ENCODE data around the gene PRKCD.

PRKCD gene

DNA sequence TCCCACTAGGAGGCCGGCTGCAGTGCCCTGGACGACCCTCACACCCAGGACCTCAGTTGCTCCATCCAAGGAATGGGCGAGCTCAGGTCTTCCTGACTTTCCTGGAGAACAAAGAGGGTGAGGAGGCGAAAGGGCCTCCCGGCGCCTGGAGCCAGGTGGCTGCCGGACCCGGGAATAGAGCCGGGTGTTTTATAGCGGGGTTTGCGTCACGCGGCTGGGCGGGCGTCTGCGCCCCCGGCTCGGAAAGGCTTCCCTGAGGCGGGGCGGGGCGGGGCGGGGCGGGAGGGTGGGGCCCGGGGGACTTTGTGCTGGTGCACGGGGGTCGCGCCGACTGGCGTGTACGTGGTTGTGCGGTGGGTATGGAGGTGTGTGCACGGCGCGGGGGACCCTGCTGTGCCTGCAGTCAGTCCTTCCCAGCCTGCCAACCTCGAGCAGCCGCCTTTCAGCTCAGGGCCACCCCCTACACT lies 4.6 kb upstream of the PRKCD start:
- TF ChIP-seq, protein P1, sequence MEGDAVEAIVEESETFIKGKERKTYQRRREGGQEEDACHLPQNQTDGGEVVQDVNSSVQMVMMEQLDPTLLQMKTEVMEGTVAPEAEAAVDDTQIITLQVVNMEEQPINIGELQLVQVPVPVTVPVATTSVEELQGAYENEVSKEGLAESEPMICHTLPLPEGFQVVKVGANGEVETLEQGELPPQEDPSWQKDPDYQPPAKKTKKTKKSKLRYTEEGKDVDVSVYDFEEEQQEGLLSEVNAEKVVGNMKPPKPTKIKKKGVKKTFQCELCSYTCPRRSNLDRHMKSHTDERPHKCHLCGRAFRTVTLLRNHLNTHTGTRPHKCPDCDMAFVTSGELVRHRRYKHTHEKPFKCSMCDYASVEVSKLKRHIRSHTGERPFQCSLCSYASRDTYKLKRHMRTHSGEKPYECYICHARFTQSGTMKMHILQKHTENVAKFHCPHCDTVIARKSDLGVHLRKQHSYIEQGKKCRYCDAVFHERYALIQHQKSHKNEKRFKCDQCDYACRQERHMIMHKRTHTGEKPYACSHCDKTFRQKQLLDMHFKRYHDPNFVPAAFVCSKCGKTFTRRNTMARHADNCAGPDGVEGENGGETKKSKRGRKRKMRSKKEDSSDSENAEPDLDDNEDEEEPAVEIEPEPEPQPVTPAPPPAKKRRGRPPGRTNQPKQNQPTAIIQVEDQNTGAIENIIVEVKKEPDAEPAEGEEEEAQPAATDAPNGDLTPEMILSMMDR (IDR thresholded peaks at IDR 0.05), result no peak
- Mint-ChIP-seq H3K9me3 (no peaks in the 10 kb centered on the region), H3K27ac (no peak overlapping the region), H3K27me3 (ENCODE audit: low read depth, poor library complexity) (peaks cover 22% of the 10 kb centered on the region), H3K4me3 (peak overlapping the region; percentile 57), H3K36me3 (ENCODE audit: low read depth) (no peaks in the 10 kb centered on the region), H3K4me1 (peaks cover 60% of the 10 kb centered on the region)
- peak; percentile 51 for DNase-seq

DNA sequence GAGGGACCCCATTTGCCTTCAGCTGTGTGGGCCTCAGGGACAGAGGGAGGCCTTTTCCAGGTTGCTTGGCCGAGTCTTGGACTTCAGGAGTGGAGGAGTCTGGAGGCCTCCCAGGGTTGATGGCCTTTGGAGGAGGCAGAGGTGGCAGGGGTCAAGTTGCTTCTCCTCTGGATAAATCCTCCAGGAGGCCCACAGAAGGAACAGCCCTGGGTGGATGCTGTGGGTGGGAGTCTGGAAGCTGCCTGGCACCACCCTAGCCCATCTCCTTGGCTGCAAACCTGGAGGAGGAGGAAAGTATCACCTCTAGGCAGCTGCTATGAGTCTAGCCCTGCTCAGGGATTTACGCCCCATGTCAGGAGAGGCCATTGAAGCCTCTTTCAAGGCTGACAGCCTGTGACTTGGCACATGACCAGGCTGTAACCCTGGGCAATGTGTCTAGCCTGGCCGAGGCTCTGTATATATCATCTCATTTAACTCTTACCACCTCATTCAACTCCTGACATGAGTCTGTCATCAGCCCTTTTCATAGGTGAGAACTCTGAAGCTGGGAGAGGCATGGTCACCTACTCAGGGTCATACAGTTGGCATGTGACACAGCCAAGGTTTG lies 2.9 kb upstream of the PRKCD start:
- no peaks in the 10 kb centered on the region for H3K9me3 Mint-ChIP-seq
- peaks cover 19% of the 10 kb centered on the region for H3K27me3 Mint-ChIP-seq (ENCODE audit: low read depth, poor library complexity)
- H3K4me3 Mint-ChIP-seq, result peak overlapping the region; percentile 14
- peaks cover 70% of the 10 kb centered on the region for H3K4me1 Mint-ChIP-seq
- peak overlapping the region; percentile 81 for H3K27ac Mint-ChIP-seq
- TF ChIP-seq, protein P1 (IDR thresholded peaks at IDR 0.05), result no peak
- no peaks in the 10 kb centered on the region for H3K36me3 Mint-ChIP-seq (ENCODE audit: low read depth)
- no peak for DNase-seq

- DNase-seq, result no peak
- H3K27ac Mint-ChIP-seq, result no peak overlapping the region
- no peaks in the 10 kb centered on the region for H3K9me3 Mint-ChIP-seq
- no peaks in the 10 kb centered on the region for H3K36me3 Mint-ChIP-seq (ENCODE audit: low read depth)
- peaks cover 71% of the 10 kb centered on the region for H3K4me1 Mint-ChIP-seq
- H3K27me3 Mint-ChIP-seq (ENCODE audit: low read depth, poor library complexity), result peaks cover 16% of the 10 kb centered on the region
- TF ChIP-seq, protein P1 (IDR thresholded peaks at IDR 0.05), result no peak
- H3K4me3 Mint-ChIP-seq, result peak overlapping the region; percentile 30
Observed at GRCh38 chr3:53158765-53159155, 2.2 kb upstream of the PRKCD start.

- Mint-ChIP-seq H3K27ac (no peak overlapping the region), H3K27me3 (ENCODE audit: low read depth, poor library complexity) (peaks cover 15% of the 10 kb centered on the region), H3K4me3 (peak overlapping the region; percentile 92), H3K9me3 (no peaks in the 10 kb centered on the region), H3K36me3 (ENCODE audit: low read depth) (no peaks in the 10 kb centered on the region), H3K4me1 (peaks cover 69% of the 10 kb centered on the region)
- DNase-seq, result peak; percentile 28
- TF ChIP-seq, protein P1 (IDR thresholded peaks at IDR 0.05), result no peak
Observed at GRCh38 chr3:53159156-53160060, 1.6 kb upstream of the PRKCD start.

- peaks cover 69% of the 10 kb centered on the region for H3K4me1 Mint-ChIP-seq
- no peaks in the 10 kb centered on the region for H3K36me3 Mint-ChIP-seq (ENCODE audit: low read depth)
- H3K4me3 Mint-ChIP-seq, result peak overlapping the region; percentile 92
- H3K9me3 Mint-ChIP-seq, result no peaks in the 10 kb centered on the region
- TF ChIP-seq, protein P1 (IDR thresholded peaks at IDR 0.05), result no peak
- no peak for DNase-seq
- no peak overlapping the region for H3K27ac Mint-ChIP-seq
- peaks cover 15% of the 10 kb centered on the region for H3K27me3 Mint-ChIP-seq (ENCODE audit: low read depth, poor library complexity)
Observed at GRCh38 chr3:53160061-53160659, 849 bp upstream of the PRKCD start.

All from nephron progenitor cell (in vitro differentiated cells).